ENCODE results near the gene MRC2.

DNA sequence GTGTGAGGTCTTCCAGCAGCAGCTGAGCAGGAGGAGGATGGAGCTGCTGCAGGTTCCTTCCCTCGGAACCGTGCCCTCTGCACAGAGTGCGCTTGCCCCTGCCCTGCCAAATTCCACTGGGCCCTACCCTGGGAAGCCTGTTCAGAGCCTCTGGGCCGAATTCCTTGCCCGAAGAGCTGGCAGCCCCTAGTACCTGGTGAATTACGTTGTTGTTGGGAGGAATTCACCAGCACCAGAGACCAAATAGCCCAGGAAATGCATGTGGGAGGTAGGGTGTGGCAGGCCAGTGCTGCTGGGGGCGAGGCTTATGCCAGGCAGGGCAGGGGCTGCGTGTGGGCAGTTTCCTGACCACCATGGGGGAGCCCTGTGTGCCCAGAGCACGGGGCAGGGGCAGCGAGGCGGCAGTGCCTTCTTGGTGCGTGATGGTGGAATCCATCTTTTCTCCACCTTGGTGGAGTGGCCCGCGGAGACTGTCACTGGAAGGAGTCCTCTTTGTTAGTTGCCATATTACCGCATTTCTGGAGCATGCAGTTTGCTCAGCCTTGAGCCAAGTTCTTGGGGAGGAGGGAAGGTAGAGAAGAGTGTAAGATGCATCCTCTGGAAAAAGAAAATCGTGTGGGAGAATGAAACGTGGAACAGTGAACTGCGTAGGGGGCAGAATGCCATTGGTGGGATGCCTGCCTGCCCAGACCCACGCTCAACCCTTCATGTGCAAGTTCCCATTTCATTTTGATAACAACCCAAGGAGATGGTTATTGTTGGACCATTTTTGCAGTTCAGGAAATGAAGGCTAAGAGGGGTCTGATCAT is 2.3 kb downstream of the MRC2 start:
- TF ChIP-seq, protein P1, sequence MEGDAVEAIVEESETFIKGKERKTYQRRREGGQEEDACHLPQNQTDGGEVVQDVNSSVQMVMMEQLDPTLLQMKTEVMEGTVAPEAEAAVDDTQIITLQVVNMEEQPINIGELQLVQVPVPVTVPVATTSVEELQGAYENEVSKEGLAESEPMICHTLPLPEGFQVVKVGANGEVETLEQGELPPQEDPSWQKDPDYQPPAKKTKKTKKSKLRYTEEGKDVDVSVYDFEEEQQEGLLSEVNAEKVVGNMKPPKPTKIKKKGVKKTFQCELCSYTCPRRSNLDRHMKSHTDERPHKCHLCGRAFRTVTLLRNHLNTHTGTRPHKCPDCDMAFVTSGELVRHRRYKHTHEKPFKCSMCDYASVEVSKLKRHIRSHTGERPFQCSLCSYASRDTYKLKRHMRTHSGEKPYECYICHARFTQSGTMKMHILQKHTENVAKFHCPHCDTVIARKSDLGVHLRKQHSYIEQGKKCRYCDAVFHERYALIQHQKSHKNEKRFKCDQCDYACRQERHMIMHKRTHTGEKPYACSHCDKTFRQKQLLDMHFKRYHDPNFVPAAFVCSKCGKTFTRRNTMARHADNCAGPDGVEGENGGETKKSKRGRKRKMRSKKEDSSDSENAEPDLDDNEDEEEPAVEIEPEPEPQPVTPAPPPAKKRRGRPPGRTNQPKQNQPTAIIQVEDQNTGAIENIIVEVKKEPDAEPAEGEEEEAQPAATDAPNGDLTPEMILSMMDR (conservative IDR thresholded peaks at IDR 0.05; ENCODE audit: low read depth, low read length), result no peak
- no peak for TF ChIP-seq EZH2 (IDR thresholded peaks at IDR 0.05; ENCODE audit: borderline replicate concordance, low read depth, low read length, poor library complexity, severe bottlenecking)
